GM13976 (cell line): Measurements from ENCODE around the gene XRCC1.
"Not testable (repeated sequence)": the region's sequence is repeated elsewhere in the genome, so short reads cannot be mapped to it uniquely, and the experiment has no call there.

ENCODE experiments used
- DNase-seq: peaks from one replicate; pipeline ENCODE4 v3.0.0; 2012; ENCODE audit warnings: low spot score
- CTCF ChIP-seq: IDR thresholded peaks from 2 replicates; pipeline ENCODE4 v1.5.1; 2012; ENCODE audit warnings: borderline replicate concordance, mild to moderate bottlenecking; ENCODE audit not compliant: insufficient read depth; ENCODE audit errors: extremely low read depth, missing control alignments, control extremely low read depth
- in situ Hi-C: fragments of 300-500 bp; cut with MboI; formaldehyde crosslinking; loops from one replicate; pipeline ENCODE4 v1.12.0; 2022; ENCODE audit warnings: low sequenced_read_pairs, mixed read lengths, inconsistent platforms; ENCODE audit not compliant: unreplicated experiment

The XRCC1 gene

GRCh38 chr19:43527860-43528622, 47.3 kb downstream of the XRCC1 start:
- no peak for DNase-seq
- TF ChIP-seq CTCF, result no peak
- in situ Hi-C loops, result no loop called here

GRCh38 chr19:43526884-43527859, 48.2 kb downstream of the XRCC1 start, which contains the start of gene ETHE1:
ETHE1 (minus strand) TSS chr19:43527201; CDS start chr19:43527177, 24 bp downstream.
- TF ChIP-seq CTCF, result no peak
- DNase-seq, result peak; percentile 90
- in situ Hi-C loops, result no loop called here

- in situ Hi-C loops, result no loop called here
- no peak for TF ChIP-seq CTCF
- no peak for DNase-seq
These were observed 49.2 kb downstream of the XRCC1 start for GRCh38 chr19:43525836-43526771.

GRCh38 chr19:43524922-43525835, 50.1 kb downstream of the XRCC1 start:
- TF ChIP-seq CTCF, result no peak
- in situ Hi-C loops, result loop anchor here (5.0 kb wide), 1 partner anchor 73 kb away; no protein-coding TSS in a partner anchor
- peak; percentile 71 for DNase-seq

- not testable (repeated sequence) for DNase-seq
- in situ Hi-C loops, result loop anchor here (5.0 kb wide), 1 partner anchor 71 kb away; no protein-coding TSS in a partner anchor
These were observed 51.6 kb downstream of the XRCC1 start for GRCh38 chr19:43523696-43524095.

GRCh38 chr19:43522929-43523328, 52.4 kb downstream of the XRCC1 start:
- in situ Hi-C loops, result loop anchor here (5.0 kb wide), 1 partner anchor 71 kb away; no protein-coding TSS in a partner anchor
- no peak for TF ChIP-seq CTCF
- no peak for DNase-seq
